HCT116 (cell line): ENCODE measurements around the gene TRMT1. TPM values are rescaled to one million over a fixed set of nuclear protein-coding genes. Genes with fewer than 3 reads are reported as not detected.

Source experiments
- ATAC-seq: fragments of 200-7000 bp; cut with Tn5 transposase; 2 replicates; pipeline ENCODE4 v1.9.1; 2020; ENCODE audit warnings: mild to moderate bottlenecking, moderate library complexity
- BruUV-seq: library from RNA; stranded (reverse); fragments of 400-500 nt; replicated peaks from 2 replicates; lab custom pipeline; 2021; lab: Mats Ljungman, UMichigan
- CTCF ChIA-PET: fragments of 300-600 bp; sonication (Branson Sonifier 250); formaldehyde crosslinking; loops from one replicate; lab custom pipeline; 2021; ENCODE audit warnings: antibody characterized with exemption; lab: Charles Lee
- POLR2A ChIA-PET: fragments of 300-600, 350-600 bp; sonication (Branson Sonifier 250); formaldehyde crosslinking; loops from one replicate; lab custom pipeline; 2021; ENCODE audit warnings: antibody characterized with exemption; lab: Charles Lee
- RAD21 ChIA-PET, 2 experiments: fragments of 300-600 bp; sonication (Branson Sonifier 250); formaldehyde crosslinking; loops; one replicate each; lab custom pipeline; 2023; ENCODE audit warnings: low total read pairs in 2 of 2; ENCODE audit not compliant: uncharacterized antibody in 2 of 2, unreplicated experiment in 2 of 2, low non-redundant PET in 1 of 2; lab: Charles Lee
- DNase-seq: peaks from one replicate; pipeline ENCODE4 v3.0.0-alpha.2; 2010; ENCODE audit warnings: low read depth, low spot score
- H2AFZ ChIP-seq: fragments of 200-600 bp; shearing (Covaris generic), sonication (generic); 2 replicates; pipeline ENCODE4 v1.6.1; 2017; ENCODE audit warnings: low read depth, mixed run types, mixed read lengths, antibody characterized with exemption, low read length; ENCODE audit not compliant: poor library complexity, severe bottlenecking
- H3K27ac ChIP-seq: 2 replicates; pipeline ENCODE4 v1.5.1; 2012; ENCODE audit warnings: low read depth, low read length
- H3K27me3 ChIP-seq: fragments of 200-600 bp; sonication (generic); 2 replicates; pipeline ENCODE4 v1.6.1; 2016; ENCODE audit warnings: mixed run types, low read length, mixed read lengths; ENCODE audit not compliant: insufficient read depth
- H3K36me3 ChIP-seq, 2 experiments: fragments of 200-500 bp in 1 of 2; fragments of 200-600 bp in 1 of 2; sonication (Bioruptor generic) in 1 of 2; sonication (generic) in 1 of 2; 2 replicates each; pipeline versions ENCODE4 v1.5.1 to v1.6.1; 2014 to 2016; ENCODE audit warnings: low read length in 2 of 2, inconsistent platforms in 1 of 2, mixed read lengths in 1 of 2, mixed run types in 1 of 2; ENCODE audit not compliant: insufficient read depth in 2 of 2, control insufficient read depth in 1 of 2
- H3K4me1 ChIP-seq, 2 experiments: fragments of 200-600 bp in 1 of 2; sonication (generic) in 1 of 2; 2 replicates each; pipeline versions ENCODE4 v1.5.1 to v1.6.1; 2012 to 2017; ENCODE audit warnings: low read length in 2 of 2, inconsistent platforms in 1 of 2, mild to moderate bottlenecking in 1 of 2, mixed read lengths in 1 of 2, mixed run types in 1 of 2, moderate library complexity in 1 of 2; ENCODE audit not compliant: insufficient read depth in 2 of 2, control insufficient read depth in 1 of 2
- H3K4me2 ChIP-seq: fragments of 200-600 bp; sonication (generic); 2 replicates; pipeline ENCODE4 v1.6.1; 2017; ENCODE audit warnings: mixed run types, low read length, mixed read lengths
- H3K4me3 ChIP-seq, 2 experiments: fragments of 200-600 bp in 1 of 2; sonication (generic) in 1 of 2; replicated peaks in 1 of 2; 2 replicates each; pipeline ENCODE4 v1.5.1; 2011 to 2016; ENCODE audit warnings: low read length in 2 of 2, control low read depth in 1 of 2, low read depth in 1 of 2, mild to moderate bottlenecking in 1 of 2, mixed read lengths in 1 of 2, mixed run types in 1 of 2
- H3K79me2 ChIP-seq: fragments of 200-600 bp; sonication (generic); 2 replicates; pipeline ENCODE4 v1.6.1; 2017; ENCODE audit warnings: mild to moderate bottlenecking, mixed run types, low read length, moderate library complexity, mixed read lengths; ENCODE audit not compliant: insufficient read depth
- H3K9ac ChIP-seq: fragments of 200-600 bp; sonication (generic); 2 replicates; pipeline ENCODE4 v1.6.1; 2016; ENCODE audit warnings: low read length, mixed read lengths
- H3K9me2 ChIP-seq: fragments of 200-600 bp; sonication (generic), shearing (Covaris generic); 2 replicates; pipeline ENCODE4 v1.6.1; 2017; ENCODE audit warnings: mixed run types, mild to moderate bottlenecking, moderate library complexity; ENCODE audit not compliant: insufficient read depth
- H3K9me3 ChIP-seq, 2 experiments: fragments of 200-500 bp in 1 of 2; fragments of 200-600 bp in 1 of 2; sonication (Bioruptor generic) in 1 of 2; sonication (generic) in 1 of 2; 2 replicates each; pipeline ENCODE4 v1.6.1; 2014 to 2017; ENCODE audit warnings: low read length in 2 of 2, mixed read lengths in 2 of 2, inconsistent platforms in 1 of 2, low read depth in 1 of 2, mild to moderate bottlenecking in 1 of 2, mixed run types in 1 of 2, moderate library complexity in 1 of 2; ENCODE audit not compliant: control insufficient read depth in 1 of 2, insufficient read depth in 1 of 2
- H4K20me1 ChIP-seq: fragments of 200-600 bp; sonication (generic), shearing (Covaris generic); 2 replicates; pipeline ENCODE4 v1.6.1; 2017; ENCODE audit warnings: mixed run types, mild to moderate bottlenecking, moderate library complexity; ENCODE audit not compliant: insufficient read depth
- ATF3 ChIP-seq: IDR thresholded peaks from 2 replicates; pipeline ENCODE4 v1.6.1; 2012
- CEBPB ChIP-seq: IDR thresholded peaks from 2 replicates; pipeline ENCODE4 v1.6.1; 2012; ENCODE audit warnings: low read depth
- EGR1 ChIP-seq: IDR thresholded peaks from 2 replicates; pipeline ENCODE4 v1.6.1; 2012; ENCODE audit warnings: low read depth
- EZH2 ChIP-seq: fragments of 200-600 bp; sonication (generic); IDR thresholded peaks from 2 replicates; pipeline ENCODE4 v1.6.1; 2017; ENCODE audit warnings: antibody characterized with exemption, mixed run types
- EZH2phosphoT487 ChIP-seq: fragments of 200-600 bp; IDR thresholded peaks from 2 replicates; pipeline ENCODE4 v1.6.1; 2018; ENCODE audit warnings: antibody characterized with exemption, borderline replicate concordance
- JUND ChIP-seq: IDR thresholded peaks from 2 replicates; pipeline ENCODE4 v1.6.1; 2012
- POLR2A ChIP-seq: IDR thresholded peaks from 2 replicates; pipeline ENCODE4 v1.7.0; 2011; ENCODE audit warnings: borderline replicate concordance; ENCODE audit not compliant: insufficient read depth, insufficient read length; ENCODE audit errors: extremely low read depth
- POLR2AphosphoS5 ChIP-seq: IDR thresholded peaks from 2 replicates; pipeline ENCODE4 v1.6.1; 2011; ENCODE audit warnings: mild to moderate bottlenecking, low read depth, low read length, moderate library complexity
- RAD21 ChIP-seq: IDR thresholded peaks from 2 replicates; pipeline ENCODE4 v1.6.1; 2012; ENCODE audit warnings: low read depth, mild to moderate bottlenecking
- SIN3A ChIP-seq: IDR thresholded peaks from 2 replicates; pipeline ENCODE4 v1.6.1; 2012; ENCODE audit warnings: low read depth
- SP1 ChIP-seq: IDR thresholded peaks from 2 replicates; pipeline ENCODE4 v1.6.1; 2012; ENCODE audit warnings: low read depth
- TCF7L2 ChIP-seq: IDR thresholded peaks from 2 replicates; pipeline ENCODE4 v1.7.0; 2011; ENCODE audit warnings: borderline replicate concordance, inconsistent platforms; ENCODE audit not compliant: insufficient read depth, insufficient read length; ENCODE audit errors: extremely low read depth
- YY1 ChIP-seq: IDR thresholded peaks from 2 replicates; pipeline ENCODE4 v1.6.1; 2011; ENCODE audit warnings: low read length, low read depth, moderate library complexity, mild to moderate bottlenecking; ENCODE audit not compliant: insufficient replicate concordance; ENCODE audit errors: extremely low read depth
- ZFX ChIP-seq: fragments of 450-650 bp; IDR thresholded peaks from 2 replicates; pipeline ENCODE4 v1.6.1; 2017
- intact Hi-C: fragments of 100-400 bp; cut with micrococcal nuclease; formaldehyde crosslinking; loops from 2 replicates; pipeline ENCODE4 v1.10.0; 2022
- total RNA-seq: library from RNA; stranded (reverse); gene quantifications from one replicate; pipeline ENCODE4 v1.2.1, GENCODE V29; 2021; ENCODE audit not compliant: unreplicated experiment
- TF ChIP-seq, protein P1 (sequence below): IDR thresholded peaks from 2 replicates; pipeline ENCODE4 v1.6.1; 2011; ENCODE audit warnings: mild to moderate bottlenecking, low read length, moderate library complexity; ENCODE audit not compliant: insufficient replicate concordance; ENCODE audit errors: extremely low read depth
- TF ChIP-seq, protein P2 (sequence below), 3 experiments: fragments of 200-600 bp in 1 of 3; sonication (generic) in 1 of 3; IDR thresholded peaks in 2 of 3; conservative IDR thresholded peaks in 1 of 3; 2 replicates each; pipeline ENCODE4 v1.5.1; 2012 to 2017; ENCODE audit warnings: low read depth in 2 of 3, low read length in 2 of 3, antibody characterized with exemption in 1 of 3, borderline replicate concordance in 1 of 3, control low read depth in 1 of 3, mild to moderate bottlenecking in 1 of 3, mixed read lengths in 1 of 3, mixed run types in 1 of 3, moderate library complexity in 1 of 3; ENCODE audit not compliant: insufficient read depth in 1 of 3
- TF ChIP-seq, protein P3 (sequence below): IDR thresholded peaks from 2 replicates; pipeline ENCODE4 v1.6.1; 2012; ENCODE audit warnings: low read depth

The TRMT1 gene
- total RNA-seq, 1 experiment from 2014 or later: 84.4 TPM

- H3K79me2 ChIP-seq: no peaks in the 10 kb centered on the region
- no peak overlapping the region for H3K27ac ChIP-seq
- H4K20me1 ChIP-seq: no peaks in the 10 kb centered on the region
- H2AFZ ChIP-seq: no peak overlapping the region
- ATAC-seq (no peak), DNase-seq (no peak)
- no peaks in the 10 kb centered on the region for H3K27me3 ChIP-seq
- ChIA-PET CTCF (interaction anchor here (2.5 kb wide), 1 partner anchor 11 kb away, joined by 9 read pairs; no protein-coding TSS in a partner anchor), RAD21 (interaction anchor here in 1 of 2 experiments (1.0 kb wide), 1 partner anchor 49 kb away, joined by 3 read pairs; no protein-coding TSS in a partner anchor), POLR2A (no interaction called here)
- intact Hi-C loops: no loop called here
- BruUV-seq: no TSS peak
- no peaks in the 10 kb centered on the region for H3K36me3 ChIP-seq
- H3K9me2 ChIP-seq: no peaks in the 10 kb centered on the region
- no peak overlapping the region for H3K4me2 ChIP-seq
- TF ChIP-seq ZFX: no peak
- no peak for TF ChIP-seq TCF7L2
- TF ChIP-seq ATF3: no peak
- TF ChIP-seq JUND: no peak
- TF ChIP-seq POLR2AphosphoS5: no peak
- TF ChIP-seq SIN3A: no peak
- no peak for TF ChIP-seq EZH2phosphoT487
- no peak for TF ChIP-seq YY1
- TF ChIP-seq SP1: no peak
- TF ChIP-seq CEBPB: no peak
- TF ChIP-seq, protein P1, sequence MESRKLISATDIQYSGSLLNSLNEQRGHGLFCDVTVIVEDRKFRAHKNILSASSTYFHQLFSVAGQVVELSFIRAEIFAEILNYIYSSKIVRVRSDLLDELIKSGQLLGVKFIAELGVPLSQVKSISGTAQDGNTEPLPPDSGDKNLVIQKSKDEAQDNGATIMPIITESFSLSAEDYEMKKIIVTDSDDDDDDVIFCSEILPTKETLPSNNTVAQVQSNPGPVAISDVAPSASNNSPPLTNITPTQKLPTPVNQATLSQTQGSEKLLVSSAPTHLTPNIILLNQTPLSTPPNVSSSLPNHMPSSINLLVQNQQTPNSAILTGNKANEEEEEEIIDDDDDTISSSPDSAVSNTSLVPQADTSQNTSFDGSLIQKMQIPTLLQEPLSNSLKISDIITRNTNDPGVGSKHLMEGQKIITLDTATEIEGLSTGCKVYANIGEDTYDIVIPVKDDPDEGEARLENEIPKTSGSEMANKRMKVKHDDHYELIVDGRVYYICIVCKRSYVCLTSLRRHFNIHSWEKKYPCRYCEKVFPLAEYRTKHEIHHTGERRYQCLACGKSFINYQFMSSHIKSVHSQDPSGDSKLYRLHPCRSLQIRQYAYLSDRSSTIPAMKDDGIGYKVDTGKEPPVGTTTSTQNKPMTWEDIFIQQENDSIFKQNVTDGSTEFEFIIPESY: no peak
- no peak for TF ChIP-seq EZH2
- no peak for TF ChIP-seq EGR1
- TF ChIP-seq, protein P2, sequence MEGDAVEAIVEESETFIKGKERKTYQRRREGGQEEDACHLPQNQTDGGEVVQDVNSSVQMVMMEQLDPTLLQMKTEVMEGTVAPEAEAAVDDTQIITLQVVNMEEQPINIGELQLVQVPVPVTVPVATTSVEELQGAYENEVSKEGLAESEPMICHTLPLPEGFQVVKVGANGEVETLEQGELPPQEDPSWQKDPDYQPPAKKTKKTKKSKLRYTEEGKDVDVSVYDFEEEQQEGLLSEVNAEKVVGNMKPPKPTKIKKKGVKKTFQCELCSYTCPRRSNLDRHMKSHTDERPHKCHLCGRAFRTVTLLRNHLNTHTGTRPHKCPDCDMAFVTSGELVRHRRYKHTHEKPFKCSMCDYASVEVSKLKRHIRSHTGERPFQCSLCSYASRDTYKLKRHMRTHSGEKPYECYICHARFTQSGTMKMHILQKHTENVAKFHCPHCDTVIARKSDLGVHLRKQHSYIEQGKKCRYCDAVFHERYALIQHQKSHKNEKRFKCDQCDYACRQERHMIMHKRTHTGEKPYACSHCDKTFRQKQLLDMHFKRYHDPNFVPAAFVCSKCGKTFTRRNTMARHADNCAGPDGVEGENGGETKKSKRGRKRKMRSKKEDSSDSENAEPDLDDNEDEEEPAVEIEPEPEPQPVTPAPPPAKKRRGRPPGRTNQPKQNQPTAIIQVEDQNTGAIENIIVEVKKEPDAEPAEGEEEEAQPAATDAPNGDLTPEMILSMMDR (IDR thresholded peaks at IDR 0.05 in 2 of 3, conservative IDR thresholded peaks at IDR 0.05 in 1 of 3; ENCODE audit: borderline replicate concordance in 1 of 3, insufficient read depth in 1 of 3, low read depth in 2 of 3, low read length in 2 of 3): no peak
- TF ChIP-seq RAD21: no peak
- TF ChIP-seq, protein P3, sequence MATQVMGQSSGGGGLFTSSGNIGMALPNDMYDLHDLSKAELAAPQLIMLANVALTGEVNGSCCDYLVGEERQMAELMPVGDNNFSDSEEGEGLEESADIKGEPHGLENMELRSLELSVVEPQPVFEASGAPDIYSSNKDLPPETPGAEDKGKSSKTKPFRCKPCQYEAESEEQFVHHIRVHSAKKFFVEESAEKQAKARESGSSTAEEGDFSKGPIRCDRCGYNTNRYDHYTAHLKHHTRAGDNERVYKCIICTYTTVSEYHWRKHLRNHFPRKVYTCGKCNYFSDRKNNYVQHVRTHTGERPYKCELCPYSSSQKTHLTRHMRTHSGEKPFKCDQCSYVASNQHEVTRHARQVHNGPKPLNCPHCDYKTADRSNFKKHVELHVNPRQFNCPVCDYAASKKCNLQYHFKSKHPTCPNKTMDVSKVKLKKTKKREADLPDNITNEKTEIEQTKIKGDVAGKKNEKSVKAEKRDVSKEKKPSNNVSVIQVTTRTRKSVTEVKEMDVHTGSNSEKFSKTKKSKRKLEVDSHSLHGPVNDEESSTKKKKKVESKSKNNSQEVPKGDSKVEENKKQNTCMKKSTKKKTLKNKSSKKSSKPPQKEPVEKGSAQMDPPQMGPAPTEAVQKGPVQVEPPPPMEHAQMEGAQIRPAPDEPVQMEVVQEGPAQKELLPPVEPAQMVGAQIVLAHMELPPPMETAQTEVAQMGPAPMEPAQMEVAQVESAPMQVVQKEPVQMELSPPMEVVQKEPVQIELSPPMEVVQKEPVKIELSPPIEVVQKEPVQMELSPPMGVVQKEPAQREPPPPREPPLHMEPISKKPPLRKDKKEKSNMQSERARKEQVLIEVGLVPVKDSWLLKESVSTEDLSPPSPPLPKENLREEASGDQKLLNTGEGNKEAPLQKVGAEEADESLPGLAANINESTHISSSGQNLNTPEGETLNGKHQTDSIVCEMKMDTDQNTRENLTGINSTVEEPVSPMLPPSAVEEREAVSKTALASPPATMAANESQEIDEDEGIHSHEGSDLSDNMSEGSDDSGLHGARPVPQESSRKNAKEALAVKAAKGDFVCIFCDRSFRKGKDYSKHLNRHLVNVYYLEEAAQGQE: no peak
- no peak for TF ChIP-seq POLR2A
- H3K9ac ChIP-seq: no peak overlapping the region
- no peak overlapping the region for H3K4me3 ChIP-seq
- no peaks in the 10 kb centered on the region for H3K9me3 ChIP-seq
- H3K4me1 ChIP-seq: peaks cover 18% of the 10 kb centered on the region in 2 experiments
These were observed 33.5 kb downstream of the TRMT1 start for GRCh38 chr19:13083008-13083404.
